Inferior parietal cortex (tissue), 1 donor: ENCODE results near the gene TSSC4.

Source experiments
- DNase-seq: peaks from one replicate; pipeline ENCODE4 v3.0.0-alpha.2; 2016; ENCODE audit errors: extremely low spot score

The TSSC4 gene

DNA sequence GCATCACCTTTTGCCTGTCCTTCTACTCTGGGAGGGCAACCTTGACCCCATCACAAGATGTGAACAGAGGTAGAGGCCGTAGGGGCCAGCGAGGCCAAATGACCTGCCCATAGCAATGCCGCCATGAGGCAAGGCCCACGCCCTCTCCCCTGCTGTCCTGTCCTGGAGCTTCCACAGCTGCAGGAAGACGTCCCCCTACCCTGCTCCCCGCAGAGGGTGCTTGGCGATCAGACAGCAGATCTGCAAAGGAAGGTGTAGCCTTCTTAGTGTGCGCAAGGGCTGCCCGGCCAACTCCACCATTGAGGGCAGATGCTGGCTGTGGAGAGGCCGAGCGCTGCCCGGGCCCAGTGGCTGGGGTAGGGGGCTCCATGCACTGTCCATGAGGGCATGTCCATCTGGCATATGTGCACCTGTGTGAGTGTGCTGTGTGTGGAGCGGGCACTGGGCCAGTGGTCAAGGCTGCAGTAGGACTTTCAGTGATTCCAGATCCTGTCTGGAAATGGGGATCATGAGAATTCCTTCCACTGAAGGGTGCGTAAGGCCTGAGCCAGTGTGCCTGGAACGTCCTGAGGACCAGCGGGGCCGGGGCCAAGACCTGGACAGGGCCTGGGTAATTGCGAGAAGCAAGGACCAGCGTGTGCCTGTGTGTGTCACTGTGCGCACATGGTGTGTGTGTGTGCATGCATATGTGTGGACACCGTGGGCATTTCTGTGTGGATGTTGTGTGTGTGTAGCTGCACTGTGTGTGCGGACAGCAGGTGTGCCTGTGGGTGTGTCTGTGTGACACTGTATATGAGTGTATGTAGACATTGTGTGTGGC, 32.8 kb downstream of the TSSC4 start:
- no peak for DNase-seq

DNA sequence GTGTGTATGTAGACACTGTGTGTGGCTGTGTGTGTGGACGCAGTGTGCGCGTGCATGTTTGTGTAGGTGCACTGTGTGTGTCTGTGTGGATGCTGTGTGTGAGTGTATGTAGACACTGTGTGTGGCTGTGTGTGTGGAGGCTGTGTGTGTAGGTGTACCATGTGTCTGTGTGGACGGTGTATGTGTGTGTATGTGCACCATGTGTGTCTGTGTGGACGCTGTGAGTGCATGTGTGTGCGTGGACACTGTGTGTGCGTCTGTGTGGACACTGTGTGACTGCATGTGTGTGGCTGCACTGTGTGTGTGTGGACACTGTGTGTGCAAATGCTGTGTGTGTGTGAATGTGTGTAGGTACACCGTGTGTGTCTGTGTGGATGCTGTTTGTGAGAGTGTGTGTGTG, 33.5 kb downstream of the TSSC4 start:
- DNase-seq: no peak

DNA sequence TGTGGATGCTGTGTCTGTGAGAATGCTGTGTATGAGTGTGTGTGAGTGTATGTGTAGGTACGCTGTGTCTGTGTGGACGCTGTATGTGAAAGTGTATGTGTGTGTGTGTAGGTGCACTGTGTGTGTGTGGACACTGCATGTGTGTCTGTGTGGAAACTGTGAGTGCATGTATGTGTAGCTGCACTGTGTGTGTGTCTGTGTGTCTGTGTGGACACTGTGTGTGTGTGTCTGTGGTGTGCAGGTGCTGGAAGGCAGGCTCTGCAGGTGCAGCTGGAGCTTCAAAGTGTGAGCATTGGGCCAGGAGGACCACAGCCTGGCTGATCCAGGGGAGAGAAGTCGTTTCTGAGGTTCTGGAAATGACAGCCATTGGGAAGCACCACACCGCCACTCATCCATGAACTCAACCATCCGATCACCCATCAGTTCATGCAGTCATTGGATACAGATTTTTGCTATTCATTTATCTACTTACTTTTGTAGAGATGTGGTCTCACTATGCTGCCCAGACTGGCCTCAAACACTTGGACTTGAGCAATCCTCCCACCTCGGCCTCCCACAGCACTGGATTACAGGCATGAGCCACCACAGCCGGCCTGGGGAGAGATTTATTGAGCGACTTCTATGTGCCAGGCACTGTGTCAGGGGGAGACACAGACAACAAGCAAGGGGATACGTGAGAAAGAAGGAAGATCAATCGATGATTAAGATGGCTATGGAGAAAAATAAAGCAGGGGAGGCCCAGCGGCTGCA, 34.1 kb downstream of the TSSC4 start:
- no peak for DNase-seq

DNA sequence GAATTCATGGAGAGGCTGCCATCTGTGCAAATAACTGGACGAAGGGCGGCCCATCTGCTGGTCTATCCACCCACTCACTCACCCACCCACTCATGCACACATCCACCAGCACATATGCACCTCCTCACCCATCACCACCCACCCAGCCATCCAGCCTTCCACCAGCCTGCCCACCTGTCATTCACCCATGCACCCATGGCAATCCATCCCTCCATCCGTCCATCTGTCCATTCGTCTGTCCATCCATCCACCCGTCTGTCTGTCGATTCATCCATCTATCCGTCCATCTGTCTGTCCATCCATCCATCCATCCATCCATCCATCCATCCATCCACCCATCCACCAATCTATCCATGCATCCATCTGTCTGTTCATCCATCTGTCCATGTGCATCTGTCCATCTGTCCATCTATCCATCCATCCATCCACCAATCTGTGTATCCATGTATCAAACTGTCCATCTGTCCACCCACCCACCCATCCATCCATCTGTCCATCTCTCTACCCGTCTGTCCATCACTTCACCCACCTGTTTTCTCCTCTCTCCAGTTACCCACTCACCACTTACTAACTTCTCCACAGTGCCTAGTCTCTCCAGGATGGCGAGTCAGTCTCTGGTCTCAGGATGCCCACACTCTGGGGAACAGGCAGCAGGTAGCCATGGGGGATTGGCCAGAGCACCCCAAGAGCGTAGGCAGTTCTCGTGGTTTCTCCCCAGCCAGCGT, 34.9 kb downstream of the TSSC4 start:
- DNase-seq: no peak

DNA sequence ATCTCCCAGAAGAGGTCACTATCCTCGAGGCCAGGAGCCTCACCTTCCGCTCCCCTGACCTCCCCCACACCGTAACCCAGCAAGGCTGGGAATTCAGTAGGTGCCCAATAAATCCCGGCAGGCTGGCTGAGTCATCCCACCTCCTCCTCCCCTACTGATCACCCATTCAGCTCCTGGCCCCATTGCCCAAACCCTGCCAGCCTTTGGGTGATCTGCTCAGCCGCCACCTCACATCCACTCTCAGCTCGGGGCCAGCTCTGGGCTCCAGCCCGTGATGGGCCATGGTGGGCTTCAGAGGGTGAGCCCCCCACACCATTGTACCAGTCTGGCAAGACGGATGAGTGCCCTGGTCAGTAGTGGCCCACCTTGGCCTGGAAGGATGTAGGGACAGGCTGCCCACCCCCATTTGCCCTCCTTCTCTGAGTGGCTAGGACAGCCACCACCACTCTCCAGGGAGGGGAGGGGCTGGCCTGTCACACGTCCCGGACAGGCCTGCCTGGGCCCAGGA, 35.5 kb downstream of the TSSC4 start:
- no peak for DNase-seq

DNA sequence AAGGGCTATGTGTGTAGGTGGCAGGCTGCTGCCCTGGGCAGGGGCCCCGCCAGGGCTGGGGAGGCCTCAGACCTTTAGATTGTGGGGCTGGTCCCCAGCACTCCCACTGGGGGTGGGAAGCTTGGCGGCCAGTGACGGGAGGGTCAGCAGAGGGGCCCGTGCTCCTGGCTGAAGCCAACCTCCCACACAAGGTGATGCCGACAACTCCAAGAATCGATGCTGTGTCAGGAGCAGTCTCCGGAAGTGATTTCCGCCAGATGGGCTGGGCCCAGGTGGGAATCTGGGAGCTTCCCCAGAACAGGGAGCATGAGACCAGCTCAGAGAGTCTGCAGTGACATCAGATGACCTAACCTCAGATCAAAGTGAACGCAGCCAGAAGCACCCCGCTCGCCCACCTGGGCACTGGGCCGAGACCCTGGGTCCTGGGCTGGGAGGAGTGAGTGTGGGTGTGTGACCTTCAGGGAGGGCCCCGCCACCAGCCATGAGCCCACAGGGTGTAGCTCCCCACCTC, 36.0 kb downstream of the TSSC4 start:
- DNase-seq: no peak

DNA sequence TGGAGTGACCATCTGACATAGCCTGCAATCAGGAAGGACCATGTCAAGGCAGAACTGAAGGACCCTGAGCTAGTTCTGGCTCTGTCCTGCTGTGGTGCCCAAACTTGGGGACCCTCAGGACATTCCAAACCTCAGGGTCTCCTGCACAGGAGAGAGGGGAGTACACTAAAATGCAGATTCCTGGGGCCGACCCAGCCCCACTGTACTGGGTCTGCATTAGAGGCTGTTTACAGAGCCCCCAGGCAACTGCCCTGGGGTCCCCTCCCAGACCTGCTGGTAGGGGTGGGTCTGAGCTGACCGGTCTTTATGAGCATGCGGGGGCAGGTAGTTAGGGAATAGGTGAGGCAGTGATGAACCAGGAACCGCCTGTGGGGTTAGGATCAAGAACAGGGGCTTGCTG, 37.0 kb downstream of the TSSC4 start:
- DNase-seq: no peak

DNA sequence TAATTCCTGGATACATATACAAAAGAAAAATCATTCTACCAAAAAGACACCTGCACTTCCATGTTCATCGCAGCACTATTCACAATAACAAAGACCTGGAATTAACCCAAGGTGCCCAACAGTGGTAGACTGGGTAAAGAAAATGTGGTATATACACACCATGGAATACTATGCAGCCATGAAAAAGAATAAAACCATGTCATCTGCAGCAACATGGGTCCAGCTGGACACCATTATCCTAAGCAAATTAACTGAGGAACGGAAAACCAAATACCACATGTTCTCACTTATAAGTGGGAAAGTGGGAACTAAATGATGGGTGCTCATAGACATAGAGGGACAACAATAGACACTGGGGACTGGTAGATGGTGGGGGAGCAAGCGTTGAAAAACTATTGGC, 39.3 kb downstream of the TSSC4 start:
- DNase-seq: no peak

DNA sequence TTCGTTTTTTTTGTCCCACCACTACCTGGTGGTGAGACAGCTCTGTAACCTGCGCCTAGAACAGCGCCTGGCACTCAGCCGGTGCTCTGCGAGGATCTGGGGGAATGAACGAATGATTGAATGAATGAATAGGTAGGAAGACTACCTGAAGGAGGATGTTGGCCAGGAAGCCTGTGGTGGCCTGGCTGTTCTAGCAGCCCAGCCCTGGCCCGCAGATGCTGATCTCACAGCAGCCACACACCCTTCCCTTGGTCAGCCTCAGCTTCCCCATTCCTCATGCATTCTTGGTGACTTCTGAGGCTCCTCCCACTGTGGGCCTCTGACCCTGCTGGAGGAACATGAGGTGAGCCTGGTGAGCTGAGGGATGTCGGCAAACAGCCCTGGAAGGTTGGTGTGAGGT, 40.1 kb downstream of the TSSC4 start:
- no peak for DNase-seq

DNA sequence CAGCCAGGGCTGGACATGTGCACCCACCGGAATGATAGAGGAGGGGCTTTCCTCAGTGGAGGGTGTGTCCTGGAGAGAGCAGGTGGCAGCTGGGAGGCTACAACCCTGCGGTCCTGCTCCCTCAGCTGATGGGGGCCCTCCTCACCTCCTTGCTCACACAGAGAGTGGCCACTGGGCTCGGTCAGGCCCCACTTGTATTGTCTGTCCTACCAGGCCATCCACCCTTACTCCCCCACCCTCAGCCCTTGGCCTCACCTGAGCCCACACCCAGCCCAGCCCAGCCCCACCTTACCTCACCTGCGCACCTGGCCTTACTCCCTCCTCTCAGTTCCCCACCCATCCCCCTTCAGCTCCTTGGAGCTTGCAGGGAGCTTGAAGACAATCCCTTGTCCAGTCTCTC, 40.6 kb downstream of the TSSC4 start:
- no peak for DNase-seq

DNA sequence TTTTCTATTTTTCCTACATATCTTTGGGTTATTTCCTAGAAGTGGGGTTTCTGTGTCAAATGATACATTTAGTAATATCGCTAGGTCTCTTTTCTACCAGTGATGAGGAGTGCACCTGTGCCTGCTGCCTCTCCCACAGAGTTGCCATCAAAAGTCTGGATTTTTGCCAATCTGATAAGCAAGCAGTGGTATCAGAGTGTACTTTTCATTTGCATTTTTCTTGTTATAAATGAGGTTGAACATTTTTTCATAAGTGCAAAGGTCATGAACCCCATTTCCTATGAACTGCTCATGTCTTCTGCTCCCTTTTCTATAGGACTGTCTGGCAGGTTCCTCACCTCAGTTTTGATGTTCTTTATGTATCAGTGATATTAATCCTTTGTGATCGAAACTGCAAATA, 42.0 kb downstream of the TSSC4 start:
- DNase-seq: no peak

DNA sequence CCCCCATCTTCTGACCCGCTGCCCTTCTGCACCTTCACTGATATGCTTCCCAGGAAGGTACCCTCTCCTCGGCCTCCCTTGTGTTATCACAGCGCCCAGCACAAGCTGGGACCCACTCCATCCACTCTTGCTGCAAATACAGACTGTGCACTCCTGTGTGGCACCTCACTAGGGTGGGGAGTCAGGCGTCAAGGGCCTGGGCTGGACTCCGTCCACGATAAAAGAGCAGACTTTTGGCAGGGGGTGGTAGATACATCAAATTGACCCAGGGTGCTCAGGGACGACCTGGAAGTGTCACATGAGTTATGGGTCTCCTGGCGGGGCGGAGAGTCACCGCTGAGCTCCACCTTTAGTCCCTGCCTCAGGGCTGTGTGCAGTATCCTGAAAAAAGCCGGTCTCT, 42.9 kb downstream of the TSSC4 start:
- no peak for DNase-seq

DNA sequence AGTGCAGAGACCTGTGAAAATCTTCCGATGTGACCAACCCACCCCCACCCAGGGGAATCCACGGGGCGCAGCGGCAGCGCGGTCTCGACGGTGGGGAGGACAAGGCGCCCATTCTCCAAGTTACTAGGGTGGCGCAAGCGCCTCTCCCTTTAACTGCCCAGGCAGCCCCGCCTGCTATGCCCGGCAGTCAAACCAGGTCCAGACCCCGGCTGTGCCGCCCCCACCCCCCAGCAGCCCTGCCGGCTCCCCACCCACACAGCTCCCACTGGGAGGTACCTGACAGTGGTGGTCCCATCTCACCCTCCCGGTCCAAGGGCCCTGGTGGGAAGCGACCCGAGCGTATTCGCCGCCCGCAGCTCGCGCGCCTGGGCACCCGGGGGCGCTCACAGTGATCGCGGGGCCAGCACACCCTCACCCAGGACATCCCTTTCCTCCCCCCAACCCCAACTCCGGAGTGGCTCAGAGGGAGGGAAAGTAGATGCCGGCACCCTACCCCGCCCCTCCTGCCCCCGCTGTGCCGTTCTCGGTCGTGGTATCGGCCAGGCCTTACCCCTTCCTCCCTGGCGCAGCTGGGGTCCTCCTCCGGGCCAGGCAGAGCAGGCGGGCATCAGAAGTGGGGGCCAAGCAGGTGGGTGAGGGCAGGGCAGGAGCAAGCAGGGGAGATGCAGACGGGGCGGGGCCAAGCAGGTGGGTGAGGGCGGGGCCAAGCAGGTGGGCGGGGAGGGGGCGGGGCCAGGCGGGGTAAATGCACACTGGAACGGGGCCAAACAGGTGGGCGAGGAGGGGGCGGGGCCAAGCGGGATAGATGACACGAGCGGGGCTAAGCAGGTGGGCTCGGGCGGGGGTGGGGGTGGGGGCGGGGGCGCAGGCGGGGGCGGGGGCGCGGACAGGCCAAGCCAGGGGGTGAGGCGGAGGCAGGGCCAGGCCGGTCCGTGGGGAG, 43.6 kb downstream of the TSSC4 start, which contains the start of gene TRPM5:
Gene TRPM5, minus strand, starts transcription at position 634 of the 940 bp plus-strand sequence. CDS start 21,478 bp downstream, outside the sequence.
- no peak for DNase-seq

DNA sequence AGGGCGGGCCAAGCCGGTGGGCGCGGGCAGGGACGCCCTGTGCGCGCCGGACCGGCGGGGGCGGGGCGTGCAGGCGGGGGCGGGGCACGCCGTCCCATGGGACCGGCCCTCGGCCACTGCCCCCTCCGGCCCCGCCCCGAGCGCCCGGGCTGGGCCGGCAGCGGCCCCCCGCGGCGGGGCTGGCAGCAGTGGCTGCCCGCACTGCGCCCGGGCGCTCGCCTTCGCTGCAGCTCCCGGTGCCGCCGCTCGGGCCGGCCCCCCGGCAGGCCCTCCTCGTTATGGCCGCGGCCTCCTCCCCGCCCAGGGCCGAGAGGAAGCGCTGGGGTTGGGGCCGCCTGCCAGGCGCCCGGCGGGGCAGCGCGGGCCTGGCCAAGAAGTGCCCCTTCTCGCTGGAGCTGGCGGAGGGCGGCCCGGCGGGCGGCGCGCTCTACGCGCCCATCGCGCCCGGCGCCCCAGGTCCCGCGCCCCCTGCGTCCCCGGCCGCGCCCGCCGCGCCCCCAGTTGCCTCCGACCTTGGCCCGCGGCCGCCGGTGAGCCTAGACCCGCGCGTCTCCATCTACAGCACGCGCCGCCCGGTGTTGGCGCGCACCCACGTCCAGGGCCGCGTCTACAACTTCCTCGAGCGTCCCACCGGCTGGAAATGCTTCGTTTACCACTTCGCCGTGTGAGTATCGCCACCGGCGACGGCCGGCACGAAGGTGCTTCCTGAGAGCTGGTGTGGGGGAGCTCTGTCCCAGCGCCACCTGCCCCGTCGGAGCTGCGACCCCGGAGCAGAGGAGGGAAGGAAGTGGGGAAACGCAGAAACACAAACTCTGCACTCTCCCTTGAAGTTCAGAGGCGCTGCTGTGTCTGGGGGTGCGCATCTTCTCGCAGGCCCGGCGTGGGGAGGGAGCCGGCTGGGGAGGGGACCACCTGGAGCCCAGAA, 44.5 kb downstream of the TSSC4 start, which contains the start of gene KCNQ1:
Gene KCNQ1, plus strand, starts transcription at position 188 of the 925 bp plus-strand sequence. Its CDS starts 91 bp downstream, at position 279.
- no peak for DNase-seq

DNA sequence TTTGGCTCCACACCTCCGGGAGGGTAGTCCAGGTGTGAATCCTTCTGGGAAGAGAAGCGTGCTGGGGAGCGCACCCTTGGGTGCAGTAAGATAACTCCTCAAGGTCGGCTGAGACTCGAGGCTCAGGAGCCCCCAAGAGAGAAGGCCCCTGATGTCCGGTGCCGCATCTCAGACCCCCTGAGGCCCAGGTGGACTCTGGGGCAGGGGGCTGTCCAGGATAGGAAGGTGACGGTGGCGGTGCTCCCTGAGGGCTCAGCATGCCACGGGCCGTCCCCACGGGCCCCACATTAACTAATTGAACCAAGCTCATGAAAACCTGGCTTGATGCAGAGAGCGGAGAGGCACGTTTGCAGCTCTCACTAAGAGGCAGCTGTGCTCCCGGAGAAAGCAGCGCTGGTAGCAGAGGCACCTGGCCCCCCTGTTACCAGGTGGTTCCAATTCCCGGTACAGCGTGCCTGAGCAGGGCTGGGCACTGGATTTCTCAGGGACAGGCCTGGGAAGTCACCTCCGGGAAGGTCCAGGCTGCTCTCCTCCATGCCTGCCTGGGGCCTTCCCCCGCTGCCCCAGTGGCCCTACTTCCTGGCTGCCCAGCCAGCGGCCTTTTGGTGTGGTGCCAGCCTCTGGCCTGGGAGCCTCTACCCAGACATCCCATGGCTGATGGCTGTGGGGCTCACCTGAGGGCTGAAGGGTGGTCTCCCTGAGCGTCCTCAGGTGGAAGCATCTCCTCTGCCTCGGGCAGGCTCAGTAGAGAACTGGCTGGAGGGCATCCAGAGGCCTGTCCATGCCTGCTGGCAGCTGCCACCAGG, 45.4 kb downstream of the TSSC4 start:
- DNase-seq: no peak

DNA sequence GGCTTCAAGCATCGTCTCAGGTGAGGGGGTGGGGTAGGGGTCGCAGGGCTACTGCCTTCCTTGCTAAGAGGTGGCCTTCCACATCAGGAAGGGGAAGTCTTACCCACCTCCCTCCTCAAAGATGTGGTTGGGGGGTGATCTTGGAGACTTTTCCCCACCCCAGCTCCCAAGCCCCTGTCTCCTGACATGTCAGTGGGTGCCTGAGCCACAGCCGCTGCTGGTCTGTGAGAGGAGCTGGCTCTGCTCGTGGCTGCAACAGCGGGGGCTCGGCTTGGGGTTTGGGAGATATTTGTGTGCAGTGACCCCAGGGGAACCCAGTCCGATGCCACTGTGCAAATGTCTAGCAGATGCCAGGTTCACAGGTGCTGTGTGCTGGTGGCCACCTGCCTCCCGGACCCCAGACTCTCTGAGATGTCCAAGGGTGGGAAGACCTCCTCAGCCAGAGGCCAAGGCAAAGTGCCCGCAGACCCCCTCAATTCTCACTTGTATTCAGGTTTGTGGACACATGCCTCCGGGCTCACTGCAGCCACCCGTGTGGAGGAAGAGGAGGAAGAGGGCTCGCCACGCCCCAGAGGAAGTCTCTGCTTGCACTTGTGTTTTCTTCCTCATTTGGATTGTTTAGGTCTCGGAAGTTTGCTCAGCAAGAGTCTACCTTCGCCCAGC, 46.2 kb downstream of the TSSC4 start:
- no peak for DNase-seq

DNA sequence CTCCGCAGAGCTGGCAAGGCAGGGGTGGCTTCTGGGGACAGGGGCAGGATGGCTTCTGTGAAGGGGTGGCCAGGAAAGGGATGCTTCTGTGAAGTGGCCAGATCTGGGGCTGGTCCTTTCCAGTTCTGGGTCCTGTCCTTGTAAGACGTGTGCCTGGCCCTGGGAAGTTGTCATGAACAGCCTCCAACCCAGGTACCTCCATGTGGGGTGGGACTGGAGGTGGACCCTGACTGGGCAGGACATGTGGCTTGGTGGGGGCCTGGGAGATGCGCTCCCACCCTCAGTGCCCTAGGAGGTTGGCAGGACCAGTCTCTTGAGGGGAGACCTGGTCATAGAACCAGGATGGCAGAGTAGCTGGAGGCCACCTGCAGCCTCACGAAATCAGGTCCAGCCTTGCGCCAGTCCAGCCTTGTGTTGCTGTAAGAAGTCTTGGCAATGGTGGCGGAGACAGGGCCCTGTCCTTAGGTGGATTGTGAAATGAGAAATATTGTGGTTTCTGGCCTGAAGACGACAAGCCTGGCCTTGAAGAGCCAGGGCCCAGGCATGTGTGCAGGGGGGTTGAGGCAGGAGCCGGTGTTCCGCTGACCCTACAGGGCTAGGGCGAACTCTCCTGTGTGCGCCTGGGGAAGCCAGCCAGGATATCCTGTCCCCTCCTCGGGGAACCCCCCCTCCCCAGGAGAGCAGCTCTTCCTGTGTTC, 46.9 kb downstream of the TSSC4 start:
- no peak for DNase-seq
